Measurements from ENCODE around the gene WIPF3. TPM values are rescaled to one million over a fixed set of nuclear protein-coding genes. Genes with fewer than 3 reads are reported as not detected.

Gene WIPF3
- total and polyA plus RNA-seq, 12 donors = 1.1 to 15.4 (median 6.9) TPM

GRCh38 chr7:29881724-29882123 is 75.4 kb downstream of the WIPF3 start:
- whole genome bisulfite sequencing, 2 donors = 74 to 83% methylated on average over 7 of the region's 7 CpGs
- H3K36me3 ChIP-seq = no peaks in the 10 kb centered on the region
- no peaks in the 10 kb centered on the region for H3K9me3 ChIP-seq
- peaks cover 0 to 8% (median 0%) of the 10 kb centered on the region in 7 donors for H3K27me3 ChIP-seq
- TF ChIP-seq CTCF (IDR thresholded peaks at IDR 0.05) = peak in 3 of 9 donors; percentile 10 to 20 (median 11)
- no peak overlapping the region for H3K4me3 ChIP-seq
- peaks cover 0 to 5% (median 0%) of the 10 kb centered on the region in 9 donors for H3K4me1 ChIP-seq
- DNase-seq (no peak), ATAC-seq (no peak)
- H3K27ac ChIP-seq = no peak overlapping the region
- intact Hi-C loops (cut with DNase I) = no loop called here

DNA sequence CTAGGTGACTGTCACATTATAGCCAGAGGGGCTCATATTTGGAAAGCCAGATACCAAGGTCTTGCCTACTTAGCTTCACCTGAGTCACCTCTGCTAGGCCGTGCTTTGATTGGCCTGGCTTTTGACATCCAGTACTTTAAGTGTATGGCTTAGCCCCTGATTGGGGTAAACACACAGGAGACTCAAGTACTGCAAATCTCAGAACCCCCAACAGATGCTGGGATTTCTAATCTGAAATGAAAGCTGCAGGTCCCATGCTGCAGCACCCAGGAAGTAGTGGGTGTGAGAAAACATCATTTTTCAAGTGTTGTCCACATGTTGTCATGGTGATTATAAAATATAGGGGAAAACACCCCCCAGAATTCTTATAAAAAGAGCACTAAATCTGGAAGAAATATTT is 76.2 kb downstream of the WIPF3 start:
- Histone ChIP-seq H3K27me3 (peaks cover 0 to 8% (median 0%) of the 10 kb centered on the region in 7 donors), H3K27ac (no peak overlapping the region), H3K4me3 (no peak overlapping the region), H3K4me1 (peaks cover 0 to 5% (median 0%) of the 10 kb centered on the region in 9 donors), H3K9me3 (no peaks in the 10 kb centered on the region), H3K36me3 (no peaks in the 10 kb centered on the region)
- no peak for TF ChIP-seq CTCF (IDR thresholded peaks at IDR 0.05)
- 96 to 97% methylated on average over 1 of the region's 1 CpG for WGBS, 2 donors
- intact Hi-C loops (cut with DNase I) = no loop called here
- ATAC-seq (no peak), DNase-seq (no peak)

GRCh38 chr7:29883462-29884398 is 77.4 kb downstream of the WIPF3 start:
- Histone ChIP-seq H3K9me3 (no peaks in the 10 kb centered on the region), H3K4me1 (peaks cover 0 to 5% (median 0%) of the 10 kb centered on the region in 9 donors), H3K4me3 (no peak overlapping the region), H3K27me3 (peaks cover 0 to 8% (median 0%) of the 10 kb centered on the region in 7 donors), H3K36me3 (peaks cover 0 to 4% (median 0%) of the 10 kb centered on the region in 9 donors), H3K27ac (no peak overlapping the region)
- no peak for TF ChIP-seq CTCF (IDR thresholded peaks at IDR 0.05)
- intact Hi-C loops (cut with DNase I) = no loop called here
- no peak for DNase-seq
- WGBS, 2 donors = 35 to 50% methylated on average over 40 to 46 of the region's 46 CpGs
- ATAC-seq = no peak

DNA sequence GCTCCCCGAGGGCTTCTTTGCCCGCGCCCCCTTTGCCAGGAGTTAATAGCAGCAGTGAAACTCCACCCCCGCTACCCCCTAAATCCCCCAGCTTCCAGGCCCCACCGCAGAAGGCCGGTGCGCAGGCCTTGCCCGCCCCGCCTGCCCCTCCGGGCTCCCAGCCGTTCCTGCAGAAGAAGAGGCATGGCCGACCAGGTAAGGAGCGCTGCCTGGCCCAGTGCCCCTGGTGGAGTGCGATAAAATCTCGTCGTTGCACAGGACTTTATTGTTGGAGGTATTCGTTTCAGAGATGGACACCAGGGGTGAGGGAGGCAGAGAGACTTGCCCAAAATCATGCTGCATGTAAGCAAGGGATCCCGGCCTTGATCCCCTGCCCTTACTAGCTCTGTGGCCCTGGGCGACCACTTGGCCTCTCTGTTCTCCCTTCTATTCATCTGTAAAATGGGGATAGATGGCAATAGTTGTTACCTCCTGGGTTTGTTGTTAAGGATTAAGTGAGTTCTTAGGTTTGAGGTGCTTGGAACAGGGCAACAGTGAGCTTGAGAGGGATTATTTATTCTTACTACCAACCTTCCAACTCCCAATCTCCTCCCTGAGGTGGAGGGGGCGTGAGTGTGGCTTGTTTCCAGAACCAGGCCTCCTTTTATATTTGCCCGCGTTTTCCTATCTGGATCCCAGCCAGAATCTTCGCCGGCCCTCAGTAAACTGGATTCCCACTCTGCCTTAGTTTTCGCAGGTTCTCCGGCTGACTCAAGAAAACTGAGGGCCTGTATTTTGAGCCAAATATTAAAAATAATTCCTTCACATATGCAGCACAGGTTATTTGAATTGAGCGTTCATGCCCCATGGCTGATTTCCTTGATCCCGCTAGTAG is 78.3 kb downstream of the WIPF3 start:
- H3K27ac ChIP-seq = no peak overlapping the region
- H3K4me3 ChIP-seq = no peak overlapping the region
- no peak for ATAC-seq
- 51 to 64% methylated on average over 28 of the region's 28 CpGs for WGBS, 2 donors
- DNase-seq = no peak
- intact Hi-C loops (cut with DNase I) = no loop called here
- H3K4me1 ChIP-seq = peaks cover 0 to 5% (median 0%) of the 10 kb centered on the region in 9 donors
- H3K9me3 ChIP-seq = no peaks in the 10 kb centered on the region
- H3K36me3 ChIP-seq = peaks cover 0 to 8% (median 0%) of the 10 kb centered on the region in 9 donors
- H3K27me3 ChIP-seq = peaks cover 0 to 8% (median 0%) of the 10 kb centered on the region in 7 donors
- TF ChIP-seq CTCF (IDR thresholded peaks at IDR 0.05) = no peak

Data from heart right ventricle (tissue), 16 donors.